Measurements from ENCODE around the gene UBE2E1.
"Not testable (repeated sequence)": the region's sequence is repeated elsewhere in the genome, so short reads cannot be mapped to it uniquely, and the experiment has no call there.

UBE2E1 gene

GRCh38 chr3:23884481-23884880 is 78.7 kb downstream of the UBE2E1 start:
- no peak for DNase-seq

- DNase-seq = no peak
Measured at GRCh38 chr3:23885210-23885609, 79.5 kb downstream of the UBE2E1 start.

- no peak for DNase-seq
Measured at GRCh38 chr3:23886311-23886710, 80.6 kb downstream of the UBE2E1 start.

- DNase-seq = peak; percentile 31
Measured at GRCh38 chr3:23888617-23889228, 83.0 kb downstream of the UBE2E1 start.

- DNase-seq = no peak
Measured at GRCh38 chr3:23889386-23889785, 83.6 kb downstream of the UBE2E1 start.

GRCh38 chr3:23889950-23890349 is 84.2 kb downstream of the UBE2E1 start:
- DNase-seq = no peak

GRCh38 chr3:23894254-23895061 is 88.7 kb downstream of the UBE2E1 start:
- DNase-seq = no peak

- DNase-seq = no peak
Measured at GRCh38 chr3:23895181-23895580, 89.4 kb downstream of the UBE2E1 start.

- peak; percentile 60 for DNase-seq
Measured at GRCh38 chr3:23900744-23901143, 95.0 kb downstream of the UBE2E1 start.

GRCh38 chr3:23904545-23904944 is 98.8 kb downstream of the UBE2E1 start:
- DNase-seq = no peak

GRCh38 chr3:23909341-23909740 is 103.6 kb downstream of the UBE2E1 start:
- no peak for DNase-seq

- DNase-seq = no peak
Measured at GRCh38 chr3:23911397-23911796, 105.6 kb downstream of the UBE2E1 start.

GRCh38 chr3:23912335-23912734 is 106.6 kb downstream of the UBE2E1 start:
- DNase-seq = not testable (repeated sequence)

GRCh38 chr3:23913182-23913581 is 107.4 kb downstream of the UBE2E1 start:
- no peak for DNase-seq

GRCh38 chr3:23913873-23914743 is 108.4 kb downstream of the UBE2E1 start:
- no peak for DNase-seq

GRCh38 chr3:23915537-23916108 is 109.9 kb downstream of the UBE2E1 start:
- DNase-seq = peak; percentile 30

- DNase-seq = no peak
Measured at GRCh38 chr3:23916152-23916885, 110.6 kb downstream of the UBE2E1 start.

GRCh38 chr3:23916886-23917678 is 111.3 kb downstream of the UBE2E1 start, which contains the start of the genes NKIRAS1 and RPL15:
NKIRAS1 (minus strand) TSS chr3:23916990; CDS start chr3:23910904, 6,086 bp downstream.
RPL15 (plus strand) TSS chr3:23917132; CDS start chr3:23917860, 728 bp downstream.
- peak; percentile 97 for DNase-seq

GRCh38 chr3:23917679-23918303 is 112.0 kb downstream of the UBE2E1 start:
- not testable (repeated sequence) for DNase-seq

- DNase-seq = not testable (repeated sequence)
Measured at GRCh38 chr3:23918331-23918730, 112.6 kb downstream of the UBE2E1 start.
